CD4-positive, alpha-beta T cell treated with Interleukin-17A for 1 hour (primary cell): Measurements from ENCODE around the gene OR52E4.

ENCODE experiments used
- DNase-seq: peaks from one replicate; pipeline ENCODE4 v3.0.0-alpha.2; 2020

Gene OR52E4

GRCh38 chr11:5929571-5930368 lies 49.3 kb downstream of the OR52E4 start:
- no peak for DNase-seq

- DNase-seq = no peak
Measured at GRCh38 chr11:5930614-5931013, 50.2 kb downstream of the OR52E4 start.

GRCh38 chr11:5931061-5931460 lies 50.6 kb downstream of the OR52E4 start:
- no peak for DNase-seq

- no peak for DNase-seq
Measured at GRCh38 chr11:5932671-5933070, 52.2 kb downstream of the OR52E4 start.

GRCh38 chr11:5933116-5933515 lies 52.7 kb downstream of the OR52E4 start:
- DNase-seq = no peak
